ENCODE results near the gene GALNTL6.
"Not testable (repeated sequence)": the region's sequence is repeated elsewhere in the genome, so short reads cannot be mapped to it uniquely, and the experiment has no call there.

Gene GALNTL6

GRCh38 chr4:172938072-172938829 lies 1125.0 kb downstream of the GALNTL6 start:
- DNase-seq (ENCODE audit: low read depth in 2 of 2): no peak

GRCh38 chr4:172938870-172939269 lies 1125.7 kb downstream of the GALNTL6 start:
- no peak for DNase-seq (ENCODE audit: low read depth in 2 of 2)

GRCh38 chr4:172942840-172943239 lies 1129.6 kb downstream of the GALNTL6 start:
- no peak for DNase-seq (ENCODE audit: low read depth in 2 of 2)

- no peak for DNase-seq (ENCODE audit: low read depth in 2 of 2)
These were observed 1132.4 kb downstream of the GALNTL6 start for GRCh38 chr4:172945611-172946010.

GRCh38 chr4:172946503-172946902 lies 1133.3 kb downstream of the GALNTL6 start:
- no peak for DNase-seq (ENCODE audit: low read depth in 2 of 2)

- no peak for DNase-seq (ENCODE audit: low read depth in 2 of 2)
These were observed 1134.4 kb downstream of the GALNTL6 start for GRCh38 chr4:172947594-172947993.

- no peak for DNase-seq (ENCODE audit: low read depth in 2 of 2)
These were observed 1137.8 kb downstream of the GALNTL6 start for GRCh38 chr4:172950990-172951389.

- DNase-seq (ENCODE audit: low read depth in 2 of 2): no peak
These were observed 1138.7 kb downstream of the GALNTL6 start for GRCh38 chr4:172951679-172952451.

- no peak for DNase-seq (ENCODE audit: low read depth in 2 of 2)
These were observed 1140.8 kb downstream of the GALNTL6 start for GRCh38 chr4:172953896-172954568.

GRCh38 chr4:172956340-172956739 lies 1143.1 kb downstream of the GALNTL6 start:
- DNase-seq (ENCODE audit: low read depth in 2 of 2): not testable (repeated sequence)

- no peak for DNase-seq (ENCODE audit: low read depth in 2 of 2)
These were observed 1144.0 kb downstream of the GALNTL6 start for GRCh38 chr4:172957216-172957615.

GRCh38 chr4:172962564-172963353 lies 1149.6 kb downstream of the GALNTL6 start:
- no peak for DNase-seq (ENCODE audit: low read depth in 2 of 2)

GRCh38 chr4:172963498-172964294 lies 1150.5 kb downstream of the GALNTL6 start:
- no peak for DNase-seq (ENCODE audit: low read depth in 2 of 2)

- not testable (repeated sequence) for DNase-seq (ENCODE audit: low read depth in 2 of 2)
These were observed 1157.0 kb downstream of the GALNTL6 start for GRCh38 chr4:172970189-172970588.

GRCh38 chr4:172974586-172974985 lies 1161.4 kb downstream of the GALNTL6 start:
- no peak for DNase-seq (ENCODE audit: low read depth in 2 of 2)

GRCh38 chr4:172975651-172976229 lies 1162.5 kb downstream of the GALNTL6 start:
- no peak for DNase-seq (ENCODE audit: low read depth in 2 of 2)

- not testable (repeated sequence) for DNase-seq (ENCODE audit: low read depth in 2 of 2)
These were observed 1164.4 kb downstream of the GALNTL6 start for GRCh38 chr4:172977491-172978041.

- DNase-seq (ENCODE audit: low read depth in 2 of 2): no peak
These were observed 1165.6 kb downstream of the GALNTL6 start for GRCh38 chr4:172978848-172979247.

- no peak for DNase-seq (ENCODE audit: low read depth in 2 of 2)
These were observed 1166.1 kb downstream of the GALNTL6 start for GRCh38 chr4:172979332-172979731.

- DNase-seq (ENCODE audit: low read depth in 2 of 2): no peak
These were observed 1167.0 kb downstream of the GALNTL6 start for GRCh38 chr4:172980219-172980618.

Measured in stimulated activated CD4-positive, alpha-beta T cell treated with anti-CD3 and anti-CD28 coated beads, Interleukin-15, amount 100 ng/mL, for 48 hours (primary cell).